HepG2 (cell line): ENCODE measurements around the gene UBE2M. TPM values are rescaled to one million over a fixed set of nuclear protein-coding genes. Genes with fewer than 3 reads are reported as not detected.
A peak's percentile ranks its signal among the peaks of the same experiment; 100 is the strongest.

ENCODE experiments used
- AGO1 ChIP-seq: fragments of 200-400 bp; formaldehyde crosslinking; IDR thresholded peaks from 2 replicates; pipeline ENCODE4 v1.6.1; 2017; ENCODE audit warnings: mild to moderate bottlenecking, low read depth, low read length, moderate library complexity; ENCODE audit not compliant: poor library complexity, severe bottlenecking
- AGO2 ChIP-seq: fragments of 200-400 bp; formaldehyde crosslinking; optimal IDR thresholded peaks from 2 replicates; pipeline ENCODE3; 2017; ENCODE audit warnings: mild to moderate bottlenecking, low read depth, low read length, moderate library complexity
- CENPT ChIP-seq: sonication (generic); formaldehyde crosslinking; IDR thresholded peaks from 2 replicates; pipeline ENCODE4 v1.8.0; 2022; ENCODE audit warnings: low read depth, mild to moderate bottlenecking, moderate library complexity, missing genetic modification reagents
- TARDBP ChIP-seq: sonication (generic); formaldehyde crosslinking; IDR thresholded peaks from 2 replicates; pipeline ENCODE4 v1.8.0; 2022; ENCODE audit warnings: mild to moderate bottlenecking, missing genetic modification reagents
- ZFX ChIP-seq: sonication (generic); formaldehyde crosslinking; IDR thresholded peaks from 2 replicates; pipeline ENCODE4 v1.4.0; 2020; ENCODE audit warnings: mild to moderate bottlenecking, low read depth, missing genetic modification reagents, moderate library complexity
- ZNF205 ChIP-seq: IDR thresholded peaks from 2 replicates; pipeline ENCODE4 v1.6.1; 2018; ENCODE audit warnings: missing biosample characterization, missing genetic modification reagents
- polyA plus RNA-seq, 8 experiments: library from polyadenylated mRNA; depleted of rRNA in 3 of 8; stranded (reverse) in 7 of 8; unstranded in 1 of 8; fragments of >200 nt; fragmentation: Illumina TruSeq in 4 of 8; extraction: Trizol in 4 of 8; gene quantifications; 2 replicates each; pipeline versions ENCODE4 v1.2.1 to v1.2.3, GENCODE V29; 2011 to 2016; ENCODE audit warnings: low read depth in 4 of 8, missing spikeins in 1 of 8, mixed read lengths in 1 of 8; ENCODE audit not compliant: insufficient read depth in 1 of 8
- total RNA-seq, 5 experiments: library from RNA; depleted of rRNA; stranded (reverse); fragments of >200 nt; fragmentation: Illumina TruSeq; extraction: Trizol; gene quantifications; 2 replicates each; pipeline ENCODE4 v1.2.3, GENCODE V29; 2016; ENCODE audit warnings: low read depth in 1 of 5
- TF ChIP-seq, protein P1 (sequence below): sonication (generic); formaldehyde crosslinking; IDR thresholded peaks from 2 replicates; pipeline ENCODE4 v1.4.0; 2020; ENCODE audit warnings: mild to moderate bottlenecking, missing genetic modification reagents
- TF ChIP-seq, protein P2 (sequence below): sonication (generic); formaldehyde crosslinking; IDR thresholded peaks from 2 replicates; pipeline ENCODE4 v1.5.1; 2020; ENCODE audit warnings: mild to moderate bottlenecking, missing genetic modification reagents, moderate library complexity
- TF ChIP-seq, protein P3 (sequence below): sonication (generic); formaldehyde crosslinking; IDR thresholded peaks from one replicate; pipeline ENCODE4 v1.5.1; 2020; ENCODE audit warnings: mild to moderate bottlenecking, missing genetic modification reagents; ENCODE audit errors: not compliant biosample characterization

UBE2M gene
- total and polyA plus RNA-seq, 2 of the 13 experiments (the other 11 are each of a cell fraction or from before 2014, with no cell fraction given), result 36.2 to 50.3 TPM

DNA sequence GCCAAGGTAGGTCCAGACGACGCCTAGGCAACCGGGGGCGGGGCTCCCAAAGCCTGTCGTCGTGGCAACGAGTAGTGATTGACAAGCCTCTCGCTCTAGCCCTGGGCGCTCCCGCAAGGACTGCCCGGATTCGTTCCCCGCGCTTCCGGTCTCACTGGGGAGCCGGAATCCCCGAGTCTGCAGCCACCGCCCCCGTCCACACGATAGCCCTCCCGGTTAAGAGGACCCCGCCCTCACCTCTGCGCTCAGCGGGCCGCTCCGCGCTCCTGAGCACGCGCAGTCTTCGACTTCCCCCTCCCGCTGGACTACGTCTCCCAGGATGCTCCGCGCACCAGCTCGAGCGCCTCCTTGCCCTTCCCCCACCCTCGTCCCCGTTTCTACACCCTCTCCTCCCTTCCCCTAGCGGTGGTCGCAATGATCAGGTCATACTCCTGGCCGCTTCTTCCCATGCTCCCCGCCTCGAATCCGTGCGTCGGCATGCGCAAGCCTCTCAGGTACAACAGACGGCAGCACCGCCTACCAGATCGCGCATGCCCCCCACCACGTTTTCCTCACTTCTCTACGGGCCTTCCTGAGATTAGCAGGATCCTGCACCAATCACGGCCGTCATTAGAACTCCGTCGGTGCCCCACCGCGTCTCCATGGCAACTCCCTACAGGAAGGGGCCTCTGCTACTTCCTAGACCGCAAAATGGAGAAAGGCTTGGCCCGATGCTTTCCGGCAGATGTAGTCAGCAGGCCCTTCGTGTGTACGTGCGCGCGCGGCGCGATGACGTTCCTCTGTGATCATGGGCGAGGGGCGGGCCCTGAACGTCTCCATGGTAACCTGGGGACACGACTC, 14.6 kb upstream of the UBE2M start, which contains the start of gene MZF1 (continued):
- TF ChIP-seq, protein P1, sequence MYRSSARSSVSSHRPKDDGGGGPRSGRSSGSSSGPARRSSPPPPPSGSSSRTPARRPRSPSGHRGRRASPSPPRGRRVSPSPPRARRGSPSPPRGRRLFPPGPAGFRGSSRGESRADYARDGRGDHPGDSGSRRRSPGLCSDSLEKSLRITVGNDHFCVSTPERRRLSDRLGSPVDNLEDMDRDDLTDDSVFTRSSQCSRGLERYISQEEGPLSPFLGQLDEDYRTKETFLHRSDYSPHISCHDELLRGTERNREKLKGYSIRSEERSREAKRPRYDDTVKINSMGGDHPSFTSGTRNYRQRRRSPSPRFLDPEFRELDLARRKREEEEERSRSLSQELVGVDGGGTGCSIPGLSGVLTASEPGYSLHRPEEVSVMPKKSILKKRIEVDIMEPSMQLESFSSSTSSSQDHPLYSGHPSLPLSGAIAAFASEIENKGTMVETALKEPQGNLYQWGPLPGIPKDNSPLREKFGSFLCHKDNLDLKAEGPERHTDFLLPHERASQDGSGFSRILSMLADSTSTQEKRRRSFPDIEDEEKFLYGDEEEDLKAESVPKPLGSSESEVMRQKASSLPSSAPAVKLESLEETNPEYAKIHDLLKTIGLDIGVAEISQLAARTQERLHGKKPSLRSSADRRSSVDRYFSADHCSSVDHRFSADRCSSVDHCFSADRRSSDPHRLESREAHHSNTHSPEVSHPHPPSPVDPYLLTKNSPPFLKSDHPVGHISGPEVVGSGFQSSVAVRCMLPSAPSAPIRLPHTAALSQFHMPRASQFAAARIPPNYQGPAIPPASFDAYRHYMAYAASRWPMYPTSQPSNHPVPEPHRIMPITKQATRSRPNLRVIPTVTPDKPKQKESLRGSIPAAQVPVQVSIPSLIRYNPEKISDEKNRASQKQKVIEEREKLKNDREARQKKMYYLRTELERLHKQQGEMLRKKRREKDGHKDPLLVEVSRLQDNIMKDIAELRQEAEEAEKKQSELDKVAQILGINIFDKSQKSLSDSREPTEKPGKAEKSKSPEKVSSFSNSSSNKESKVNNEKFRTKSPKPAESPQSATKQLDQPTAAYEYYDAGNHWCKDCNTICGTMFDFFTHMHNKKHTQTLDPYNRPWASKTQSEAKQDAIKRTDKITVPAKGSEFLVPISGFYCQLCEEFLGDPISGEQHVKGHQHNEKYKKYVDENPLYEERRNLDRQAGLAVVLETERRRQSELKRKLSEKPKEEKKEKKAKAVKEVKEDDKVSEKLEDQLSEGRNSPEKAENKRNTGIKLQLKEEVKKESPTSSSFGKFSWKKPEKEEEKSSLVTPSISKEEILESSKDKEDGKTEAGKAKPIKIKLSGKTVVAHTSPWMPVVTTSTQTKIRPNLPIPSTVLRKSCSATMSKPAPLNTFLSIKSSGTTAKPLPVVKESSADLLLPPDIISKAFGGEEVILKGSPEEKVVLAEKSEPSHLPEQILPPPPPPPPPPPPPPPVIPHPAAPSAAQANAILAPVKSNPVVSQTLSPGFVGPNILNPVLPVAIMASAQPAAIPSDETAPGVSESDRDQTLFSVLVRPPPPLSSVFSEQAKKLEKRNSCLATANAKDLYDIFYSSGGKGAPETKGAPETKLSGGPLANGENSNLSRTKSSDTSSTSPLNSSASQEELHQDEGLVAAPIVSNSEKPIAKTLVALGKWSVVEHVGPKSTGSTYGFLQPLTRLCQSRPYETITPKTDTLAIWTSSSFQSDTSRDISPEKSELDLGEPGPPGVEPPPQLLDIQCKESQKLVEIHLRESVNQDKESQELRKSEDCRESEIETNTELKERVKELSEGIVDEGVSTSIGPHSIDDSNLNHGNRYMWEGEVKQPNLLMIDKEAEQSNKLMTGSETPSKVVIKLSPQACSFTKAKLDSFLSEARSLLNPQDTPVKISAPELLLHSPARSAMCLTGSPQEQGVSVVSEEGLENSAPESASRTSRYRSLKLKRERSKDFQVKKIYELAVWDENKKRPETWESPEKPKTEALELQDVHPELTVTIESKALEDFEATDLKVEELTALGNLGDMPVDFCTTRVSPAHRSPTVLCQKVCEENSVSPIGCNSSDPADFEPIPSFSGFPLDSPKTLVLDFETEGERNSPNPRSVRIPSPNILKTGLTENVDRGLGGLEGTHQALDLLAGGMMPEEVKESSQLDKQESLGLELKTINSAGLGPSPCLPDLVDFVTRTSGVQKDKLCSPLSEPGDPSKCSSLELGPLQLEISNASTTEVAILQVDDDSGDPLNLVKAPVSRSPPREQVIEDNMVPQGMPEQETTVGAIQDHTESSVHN (CRISPR knock-in tag), result 0 out of 2 replicates have a peak, but pooled peaks have one; percentile 69
- peak; percentile 89 for TF ChIP-seq ZFX (CRISPR knock-in tag)
- peak; percentile 93 for TF ChIP-seq AGO1
- peak; percentile 92 for TF ChIP-seq AGO2
- TF ChIP-seq CENPT (CRISPR knock-in tag), result no peak
- TF ChIP-seq ZNF205 (CRISPR knock-in tag), result peak; percentile 53; the same call in 1 of the 2 replicates
- peak; percentile 79; the same call in 1 of the 2 replicates for TF ChIP-seq TARDBP (CRISPR knock-in tag)
- TF ChIP-seq, protein P2, sequence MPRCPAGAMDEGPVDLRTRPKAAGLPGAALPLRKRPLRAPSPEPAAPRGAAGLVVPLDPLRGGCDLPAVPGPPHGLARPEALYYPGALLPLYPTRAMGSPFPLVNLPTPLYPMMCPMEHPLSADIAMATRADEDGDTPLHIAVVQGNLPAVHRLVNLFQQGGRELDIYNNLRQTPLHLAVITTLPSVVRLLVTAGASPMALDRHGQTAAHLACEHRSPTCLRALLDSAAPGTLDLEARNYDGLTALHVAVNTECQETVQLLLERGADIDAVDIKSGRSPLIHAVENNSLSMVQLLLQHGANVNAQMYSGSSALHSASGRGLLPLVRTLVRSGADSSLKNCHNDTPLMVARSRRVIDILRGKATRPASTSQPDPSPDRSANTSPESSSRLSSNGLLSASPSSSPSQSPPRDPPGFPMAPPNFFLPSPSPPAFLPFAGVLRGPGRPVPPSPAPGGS (CRISPR knock-in tag), result peak; percentile 44
- TF ChIP-seq, protein P3, sequence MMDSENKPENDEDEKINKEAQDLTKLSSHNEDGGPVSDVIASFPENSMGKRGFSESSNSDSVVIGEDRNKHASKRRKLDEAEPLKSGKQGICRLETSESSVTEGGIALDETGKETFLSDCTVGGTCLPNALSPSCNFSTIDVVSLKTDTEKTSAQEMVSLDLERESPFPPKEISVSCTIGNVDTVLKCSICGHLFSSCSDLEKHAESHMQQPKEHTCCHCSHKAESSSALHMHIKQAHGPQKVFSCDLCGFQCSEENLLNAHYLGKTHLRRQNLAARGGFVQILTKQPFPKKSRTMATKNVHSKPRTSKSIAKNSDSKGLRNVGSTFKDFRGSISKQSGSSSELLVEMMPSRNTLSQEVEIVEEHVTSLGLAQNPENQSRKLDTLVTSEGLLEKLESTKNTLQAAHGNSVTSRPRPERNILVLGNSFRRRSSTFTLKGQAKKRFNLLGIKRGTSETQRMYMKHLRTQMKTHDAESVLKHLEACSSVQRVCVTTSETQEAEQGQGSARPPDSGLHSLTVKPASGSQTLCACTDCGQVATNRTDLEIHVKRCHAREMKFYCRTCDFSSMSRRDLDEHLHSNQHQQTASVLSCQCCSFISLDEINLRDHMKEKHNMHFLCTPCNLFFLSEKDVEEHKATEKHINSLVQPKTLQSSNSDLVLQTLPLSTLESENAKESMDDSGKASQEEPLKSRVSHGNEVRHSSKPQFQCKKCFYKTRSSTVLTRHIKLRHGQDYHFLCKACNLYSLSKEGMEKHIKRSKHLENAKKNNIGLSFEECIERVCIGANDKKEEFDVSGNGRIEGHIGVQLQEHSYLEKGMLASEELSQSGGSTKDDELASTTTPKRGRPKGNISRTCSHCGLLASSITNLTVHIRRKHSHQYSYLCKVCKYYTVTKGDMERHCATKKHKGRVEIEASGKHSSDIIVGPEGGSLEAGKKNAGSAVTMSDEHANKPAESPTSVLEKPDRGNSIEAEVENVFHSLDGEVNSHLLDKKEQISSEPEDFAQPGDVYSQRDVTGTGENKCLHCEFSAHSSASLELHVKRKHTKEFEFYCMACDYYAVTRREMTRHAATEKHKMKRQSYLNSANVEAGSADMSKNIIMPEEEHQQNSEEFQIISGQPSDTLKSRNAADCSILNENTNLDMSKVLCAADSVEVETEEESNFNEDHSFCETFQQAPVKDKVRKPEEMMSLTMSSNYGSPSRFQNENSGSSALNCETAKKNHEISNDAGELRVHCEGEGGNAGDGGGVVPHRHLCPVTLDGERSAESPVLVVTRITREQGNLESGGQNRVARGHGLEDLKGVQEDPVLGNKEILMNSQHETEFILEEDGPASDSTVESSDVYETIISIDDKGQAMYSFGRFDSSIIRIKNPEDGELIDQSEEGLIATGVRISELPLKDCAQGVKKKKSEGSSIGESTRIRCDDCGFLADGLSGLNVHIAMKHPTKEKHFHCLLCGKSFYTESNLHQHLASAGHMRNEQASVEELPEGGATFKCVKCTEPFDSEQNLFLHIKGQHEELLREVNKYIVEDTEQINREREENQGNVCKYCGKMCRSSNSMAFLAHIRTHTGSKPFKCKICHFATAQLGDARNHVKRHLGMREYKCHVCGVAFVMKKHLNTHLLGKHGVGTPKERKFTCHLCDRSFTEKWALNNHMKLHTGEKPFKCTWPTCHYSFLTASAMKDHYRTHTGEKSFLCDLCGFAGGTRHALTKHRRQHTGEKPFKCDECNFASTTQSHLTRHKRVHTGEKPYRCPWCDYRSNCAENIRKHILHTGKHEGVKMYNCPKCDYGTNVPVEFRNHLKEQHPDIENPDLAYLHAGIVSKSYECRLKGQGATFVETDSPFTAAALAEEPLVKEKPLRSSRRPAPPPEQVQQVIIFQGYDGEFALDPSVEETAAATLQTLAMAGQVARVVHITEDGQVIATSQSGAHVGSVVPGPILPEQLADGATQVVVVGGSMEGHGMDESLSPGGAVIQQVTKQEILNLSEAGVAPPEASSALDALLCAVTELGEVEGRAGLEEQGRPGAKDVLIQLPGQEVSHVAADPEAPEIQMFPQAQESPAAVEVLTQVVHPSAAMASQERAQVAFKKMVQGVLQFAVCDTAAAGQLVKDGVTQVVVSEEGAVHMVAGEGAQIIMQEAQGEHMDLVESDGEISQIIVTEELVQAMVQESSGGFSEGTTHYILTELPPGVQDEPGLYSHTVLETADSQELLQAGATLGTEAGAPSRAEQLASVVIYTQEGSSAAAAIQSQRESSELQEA (CRISPR knock-in tag), result peak; percentile 33
